ENCODE data around the gene GLIS1. TPM values are rescaled to one million over a fixed set of nuclear protein-coding genes. Genes with fewer than 3 reads are reported as not detected.

GLIS1 gene
- total RNA-seq, 1 donor from 2014 or later = 17.4 TPM

GRCh38 chr1:53710584-53710983 is 28.4 kb downstream of the GLIS1 start:
- H3K9me3 Mint-ChIP-seq (ENCODE audit: low read depth) = peaks cover 3% of the 10 kb centered on the region
- no peak overlapping the region for H3K4me3 Mint-ChIP-seq (ENCODE audit: unreplicated experiment)
- no peaks in the 10 kb centered on the region for H3K27me3 Mint-ChIP-seq (ENCODE audit: low read depth)
- TF ChIP-seq CTCF (IDR thresholded peaks at IDR 0.05) = no peak
- no peak for DNase-seq (ENCODE audit: low spot score)
- H3K27ac Mint-ChIP-seq (ENCODE audit: unreplicated experiment) = no peak overlapping the region
- H3K36me3 Mint-ChIP-seq (ENCODE audit: low read depth) = peaks cover 7% of the 10 kb centered on the region
- H3K4me1 Mint-ChIP-seq (ENCODE audit: low read depth) = no peaks in the 10 kb centered on the region

GRCh38 chr1:53708687-53709086 is 30.3 kb downstream of the GLIS1 start:
- DNase-seq (ENCODE audit: low spot score) = no peak
- Mint-ChIP-seq H3K4me3 (ENCODE audit: unreplicated experiment) (no peak overlapping the region), H3K36me3 (ENCODE audit: low read depth) (peaks cover 7% of the 10 kb centered on the region), H3K9me3 (ENCODE audit: low read depth) (peaks cover 3% of the 10 kb centered on the region), H3K4me1 (ENCODE audit: low read depth) (no peaks in the 10 kb centered on the region), H3K27me3 (ENCODE audit: low read depth) (no peaks in the 10 kb centered on the region), H3K27ac (ENCODE audit: unreplicated experiment) (no peak overlapping the region)
- no peak for TF ChIP-seq CTCF (IDR thresholded peaks at IDR 0.05)

GRCh38 chr1:53706356-53706755 is 32.6 kb downstream of the GLIS1 start:
- peaks cover 4% of the 10 kb centered on the region for H3K4me1 Mint-ChIP-seq (ENCODE audit: low read depth)
- H3K36me3 Mint-ChIP-seq (ENCODE audit: low read depth) = peaks cover 4% of the 10 kb centered on the region
- no peak overlapping the region for H3K4me3 Mint-ChIP-seq (ENCODE audit: unreplicated experiment)
- no peaks in the 10 kb centered on the region for H3K9me3 Mint-ChIP-seq (ENCODE audit: low read depth)
- no peak overlapping the region for H3K27ac Mint-ChIP-seq (ENCODE audit: unreplicated experiment)
- no peak for TF ChIP-seq CTCF (IDR thresholded peaks at IDR 0.05)
- no peak for DNase-seq (ENCODE audit: low spot score)
- H3K27me3 Mint-ChIP-seq (ENCODE audit: low read depth) = no peaks in the 10 kb centered on the region

- Mint-ChIP-seq H3K27ac (ENCODE audit: unreplicated experiment) (no peak overlapping the region), H3K9me3 (ENCODE audit: low read depth) (peaks cover 2% of the 10 kb centered on the region), H3K27me3 (ENCODE audit: low read depth) (no peaks in the 10 kb centered on the region), H3K4me3 (ENCODE audit: unreplicated experiment) (no peak overlapping the region), H3K36me3 (ENCODE audit: low read depth) (peaks cover 6% of the 10 kb centered on the region), H3K4me1 (ENCODE audit: low read depth) (peaks cover 4% of the 10 kb centered on the region)
- no peak for DNase-seq (ENCODE audit: low spot score)
- no peak for TF ChIP-seq CTCF (IDR thresholded peaks at IDR 0.05)
These were observed 33.4 kb downstream of the GLIS1 start for GRCh38 chr1:53705446-53706096.

- Mint-ChIP-seq H3K4me1 (ENCODE audit: low read depth) (peaks cover 4% of the 10 kb centered on the region), H3K9me3 (ENCODE audit: low read depth) (peaks cover 3% of the 10 kb centered on the region), H3K27me3 (ENCODE audit: low read depth) (no peaks in the 10 kb centered on the region), H3K4me3 (ENCODE audit: unreplicated experiment) (no peak overlapping the region), H3K36me3 (ENCODE audit: low read depth) (peaks cover 10% of the 10 kb centered on the region), H3K27ac (ENCODE audit: unreplicated experiment) (no peak overlapping the region)
- DNase-seq (ENCODE audit: low spot score) = no peak
- TF ChIP-seq CTCF (IDR thresholded peaks at IDR 0.05) = no peak
These were observed 34.0 kb downstream of the GLIS1 start for GRCh38 chr1:53704804-53705445.
